ENCODE measurements around the gene CISD2. TPM values are rescaled to one million over a fixed set of nuclear protein-coding genes. Genes with fewer than 3 reads are reported as not detected.

CISD2 gene
- total and polyA plus RNA-seq, 2 of the 4 experiments (the other 2 are of a cell fraction) = 7.0 to 14.4 TPM

DNA sequence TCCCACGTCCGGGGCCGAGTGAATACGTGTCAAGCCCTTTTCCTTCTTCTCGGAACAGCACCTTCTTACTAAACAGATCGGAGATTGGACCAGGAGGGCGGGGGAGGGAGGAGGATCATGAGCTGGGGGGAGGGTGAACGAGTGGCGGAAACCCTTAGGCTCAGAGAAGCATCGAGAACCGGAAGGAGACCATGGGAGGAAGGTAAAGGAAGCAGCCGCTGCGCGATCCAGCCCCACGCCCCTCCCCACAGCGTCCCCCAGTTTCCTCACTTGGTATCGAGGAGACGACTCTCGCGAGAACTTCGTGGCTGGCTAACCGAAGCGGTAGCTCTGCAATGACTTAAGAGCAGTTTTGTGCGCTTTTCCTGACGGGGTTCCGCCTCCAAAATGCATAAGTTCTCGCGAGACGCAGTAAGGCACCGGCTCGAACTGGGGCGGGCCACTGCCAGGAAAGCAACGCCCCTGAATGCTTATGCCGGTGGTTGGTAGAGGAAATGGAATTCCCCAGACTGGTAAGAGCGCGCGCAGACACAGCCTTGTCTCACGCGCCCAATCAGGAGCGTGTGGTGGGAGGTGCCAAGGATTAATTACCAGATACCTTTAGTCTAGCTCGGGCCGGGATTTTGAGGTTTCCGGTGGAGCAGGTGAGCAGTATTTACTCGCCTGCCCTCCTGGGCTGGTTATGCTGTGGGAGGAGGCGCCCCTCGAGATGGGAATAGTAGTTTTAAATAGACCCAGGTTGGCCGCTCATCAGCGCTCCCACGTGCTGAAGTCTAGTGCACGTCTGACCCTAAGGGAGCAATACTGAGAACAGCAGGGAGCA lies 40.9 kb upstream of the CISD2 start:
- peak overlapping the region; percentile 84 for H3K4me2 ChIP-seq (ENCODE audit: low read depth, low read length)
- no peak for TF ChIP-seq CHD1 (IDR thresholded peaks at IDR 0.05; ENCODE audit: low read depth, low read length)
- peak; percentile 90 for TF ChIP-seq MXI1 (IDR thresholded peaks at IDR 0.05; ENCODE audit: borderline replicate concordance, low read depth, low read length)
- TF ChIP-seq, protein P1, sequence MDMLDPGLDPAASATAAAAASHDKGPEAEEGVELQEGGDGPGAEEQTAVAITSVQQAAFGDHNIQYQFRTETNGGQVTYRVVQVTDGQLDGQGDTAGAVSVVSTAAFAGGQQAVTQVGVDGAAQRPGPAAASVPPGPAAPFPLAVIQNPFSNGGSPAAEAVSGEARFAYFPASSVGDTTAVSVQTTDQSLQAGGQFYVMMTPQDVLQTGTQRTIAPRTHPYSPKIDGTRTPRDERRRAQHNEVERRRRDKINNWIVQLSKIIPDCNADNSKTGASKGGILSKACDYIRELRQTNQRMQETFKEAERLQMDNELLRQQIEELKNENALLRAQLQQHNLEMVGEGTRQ (IDR thresholded peaks at IDR 0.05; ENCODE audit: low read depth, low read length) = peak; percentile 67
- TF ChIP-seq, protein P2, sequence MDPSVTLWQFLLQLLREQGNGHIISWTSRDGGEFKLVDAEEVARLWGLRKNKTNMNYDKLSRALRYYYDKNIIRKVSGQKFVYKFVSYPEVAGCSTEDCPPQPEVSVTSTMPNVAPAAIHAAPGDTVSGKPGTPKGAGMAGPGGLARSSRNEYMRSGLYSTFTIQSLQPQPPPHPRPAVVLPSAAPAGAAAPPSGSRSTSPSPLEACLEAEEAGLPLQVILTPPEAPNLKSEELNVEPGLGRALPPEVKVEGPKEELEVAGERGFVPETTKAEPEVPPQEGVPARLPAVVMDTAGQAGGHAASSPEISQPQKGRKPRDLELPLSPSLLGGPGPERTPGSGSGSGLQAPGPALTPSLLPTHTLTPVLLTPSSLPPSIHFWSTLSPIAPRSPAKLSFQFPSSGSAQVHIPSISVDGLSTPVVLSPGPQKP (IDR thresholded peaks at IDR 0.05; ENCODE audit: borderline replicate concordance, low read depth, low read length) = no peak
- no peak; the same call in 1 of the 2 replicates for TF ChIP-seq MAZ (IDR thresholded peaks at IDR 0.05; ENCODE audit: borderline replicate concordance, low read depth, low read length)
- TF ChIP-seq NFE2L2 (IDR thresholded peaks at IDR 0.05; ENCODE audit: low read depth, low read length) = no peak
- peak; percentile 75 for TF ChIP-seq BHLHE40 (IDR thresholded peaks at IDR 0.05; ENCODE audit: low read depth, low read length)
- TF ChIP-seq POLR2A (IDR thresholded peaks at IDR 0.05; ENCODE audit: low read depth, low read length) = peak; percentile 84
- TF ChIP-seq CEBPB (IDR thresholded peaks at IDR 0.05; ENCODE audit: low read depth, low read length) = peak; percentile 53; the same call in 1 of the 2 replicates
- peak; percentile 72 for ATAC-seq (ENCODE audit: low read depth)
- peak overlapping the region; percentile 98 for H2AFZ ChIP-seq (replicated peaks; ENCODE audit: low read length, poor library complexity)
- peak overlapping the region; percentile 95 for H3K18ac ChIP-seq (ENCODE audit: low read depth, low read length)
- no peaks in the 10 kb centered on the region for H3K9me3 ChIP-seq (ENCODE audit: control insufficient read depth, insufficient read depth, low read length)
- no peaks in the 10 kb centered on the region for H3K27me3 ChIP-seq (ENCODE audit: control insufficient read depth, insufficient read depth, low read length)
- H4K5ac ChIP-seq (ENCODE audit: low read depth, low read length) = peak overlapping the region; percentile 91
- H3K56ac ChIP-seq (ENCODE audit: extremely low read depth, insufficient read depth, low read length) = peak overlapping the region; percentile 96
- H4K8ac ChIP-seq (ENCODE audit: low read depth in 2 of 2, low read length in 2 of 2) = peak overlapping the region; percentile 38 to 99
- peak overlapping the region; percentile 97 for H3K27ac ChIP-seq (ENCODE audit: insufficient read depth, low read length)
- H2AK5ac ChIP-seq (ENCODE audit: low read depth, low read length) = peak overlapping the region; percentile 92
- peak overlapping the region; percentile 85 for H3K23ac ChIP-seq (ENCODE audit: low read depth, low read length)
- peak overlapping the region; percentile 99 for H3K4ac ChIP-seq (ENCODE audit: low read depth, low read length)
- peak overlapping the region; percentile 97 for H3K14ac ChIP-seq (replicated peaks; ENCODE audit: low read depth, low read length)
- H2BK120ac ChIP-seq (ENCODE audit: low read depth, low read length) = peak overlapping the region; percentile 95
- H2BK5ac ChIP-seq (ENCODE audit: low read depth, low read length, poor library complexity, severe bottlenecking) = peak overlapping the region; percentile 99
- H2AK9ac ChIP-seq (replicated peaks; ENCODE audit: low read depth, low read length, poor library complexity) = peak overlapping the region; percentile 98
- H3K9me1 ChIP-seq (ENCODE audit: insufficient read depth, low read length) = 0 out of 2 replicates have a peak, but pooled peaks cover 4% of the 10 kb centered on the region
- dilution Hi-C loops (cut with HindIII; ENCODE audit: low sequenced_read_pairs, unreplicated experiment) = no loop called here
- H3K4me3 ChIP-seq (ENCODE audit: insufficient read depth, low read depth, low read length) = peak overlapping the region; percentile 69
- in situ Hi-C loops (cut with MboI; ENCODE audit: low sequenced_read_pairs) = no loop called here
- peak overlapping the region; percentile 97 for H4K91ac ChIP-seq (ENCODE audit: insufficient read depth, low read depth, low read length)
- POLR2A ChIA-PET (ENCODE audit: unreplicated experiment) = interaction anchor here (0.6 to 1.6 kb wide), 6 partner anchors 8 to 41 kb away, joined by 3 to 9 read pairs (median 4); partner anchors contain the start of gene CISD2
- H3K79me1 ChIP-seq (ENCODE audit: low read depth in 1 of 2, low read length in 2 of 2) = peaks cover 6 to 14% of the 10 kb centered on the region in 2 experiments
- H4K20me1 ChIP-seq (ENCODE audit: insufficient read depth, low read length) = peaks cover 40% of the 10 kb centered on the region
- CTCF ChIA-PET = interaction anchor here (0.5 to 1.0 kb wide), 3 partner anchors 22 to 207 kb away, joined by 3 to 4 read pairs (median 3); no protein-coding TSS in a partner anchor
- peak overlapping the region; percentile 60; the same call in 1 of the 2 replicates for H2BK20ac ChIP-seq (ENCODE audit: low read depth, low read length)
- H3K4me1 ChIP-seq (ENCODE audit: control insufficient read depth, insufficient read depth, low read length) = peaks cover 4% of the 10 kb centered on the region; the same call in 1 of the 2 replicates
- intact Hi-C loops (cut with micrococcal nuclease) = loop anchor here (1.0 to 5.0 kb wide), 4 partner anchors 41 to 391 kb away; partner anchors contain the start of gene NFKB1
- 1% methylated on average over 19 of the region's 50 CpGs; no CpG with 5 or more reads in 1 of the 2 experiments for WGBS, 2 experiments (ENCODE audit: extremely low coverage in 2 of 2, insufficient read length in 1 of 2)
- H3K36me3 ChIP-seq (ENCODE audit: control insufficient read depth, insufficient read depth, low read length) = peaks cover 5% of the 10 kb centered on the region
- H2BK15ac ChIP-seq (ENCODE audit: low read depth, low read length) = peak overlapping the region; percentile 59; the same call in 1 of the 3 replicates
- DNase-seq = peak; percentile 100
- H3K9ac ChIP-seq (ENCODE audit: low read depth, low read length) = peak overlapping the region; percentile 96
- BruUV-seq (replicated peaks) = no TSS peak
